ENCODE results near the gene LRRC32.

LRRC32 gene

GRCh38 chr11:76717369-76717768, 46.8 kb upstream of the LRRC32 start:
- Histone ChIP-seq H2AFZ (ENCODE audit: low read depth) (no peak overlapping the region), H3K9ac (no peak overlapping the region), H4K20me1 (ENCODE audit: insufficient read depth) (no peaks in the 10 kb centered on the region), H3K4me1 (ENCODE audit: low read depth, poor library complexity, severe bottlenecking) (no peaks in the 10 kb centered on the region), H3K4me3 (IDR thresholded peaks at IDR 0.05; ENCODE audit: insufficient read depth, low read depth, low read length) (no peak overlapping the region), H3K27me3 (ENCODE audit: insufficient read depth, low read depth) (no peaks in the 10 kb centered on the region), H3K4me2 (no peak overlapping the region), H3K27ac (no peak overlapping the region), H3K36me3 (ENCODE audit: insufficient read depth) (no peaks in the 10 kb centered on the region), H3K79me2 (ENCODE audit: insufficient read depth, low read depth) (no peaks in the 10 kb centered on the region)
- no peak for TF ChIP-seq CTCF (conservative IDR thresholded peaks at IDR 0.05; ENCODE audit: low read depth, low read length)

- H3K27me3 ChIP-seq (ENCODE audit: insufficient read depth, low read depth) = no peaks in the 10 kb centered on the region
- H2AFZ ChIP-seq (ENCODE audit: low read depth) = no peak overlapping the region
- no peaks in the 10 kb centered on the region for H3K79me2 ChIP-seq (ENCODE audit: insufficient read depth, low read depth)
- no peaks in the 10 kb centered on the region for H4K20me1 ChIP-seq (ENCODE audit: insufficient read depth)
- no peak overlapping the region for H3K27ac ChIP-seq
- H3K9ac ChIP-seq = no peak overlapping the region
- TF ChIP-seq CTCF (conservative IDR thresholded peaks at IDR 0.05; ENCODE audit: low read depth, low read length) = no peak
- H3K4me2 ChIP-seq = no peak overlapping the region
- no peaks in the 10 kb centered on the region for H3K36me3 ChIP-seq (ENCODE audit: insufficient read depth)
- no peak overlapping the region for H3K4me3 ChIP-seq (IDR thresholded peaks at IDR 0.05; ENCODE audit: insufficient read depth, low read depth, low read length)
- H3K4me1 ChIP-seq (ENCODE audit: low read depth, poor library complexity, severe bottlenecking) = no peaks in the 10 kb centered on the region
Observed at GRCh38 chr11:76716268-76716667, 45.7 kb upstream of the LRRC32 start.

- no peak overlapping the region for H3K4me3 ChIP-seq (IDR thresholded peaks at IDR 0.05; ENCODE audit: insufficient read depth, low read depth, low read length)
- no peaks in the 10 kb centered on the region for H3K27me3 ChIP-seq (ENCODE audit: insufficient read depth, low read depth)
- no peaks in the 10 kb centered on the region for H3K79me2 ChIP-seq (ENCODE audit: insufficient read depth, low read depth)
- H2AFZ ChIP-seq (ENCODE audit: low read depth) = no peak overlapping the region
- no peak overlapping the region for H3K27ac ChIP-seq
- TF ChIP-seq CTCF (conservative IDR thresholded peaks at IDR 0.05; ENCODE audit: low read depth, low read length) = no peak
- no peaks in the 10 kb centered on the region for H3K36me3 ChIP-seq (ENCODE audit: insufficient read depth)
- H3K4me1 ChIP-seq (ENCODE audit: low read depth, poor library complexity, severe bottlenecking) = no peaks in the 10 kb centered on the region
- no peak overlapping the region for H3K9ac ChIP-seq
- H3K4me2 ChIP-seq = no peak overlapping the region
- H4K20me1 ChIP-seq (ENCODE audit: insufficient read depth) = no peaks in the 10 kb centered on the region
Observed at GRCh38 chr11:76714493-76714892, 43.9 kb upstream of the LRRC32 start.

- H4K20me1 ChIP-seq (ENCODE audit: insufficient read depth) = no peaks in the 10 kb centered on the region
- H3K36me3 ChIP-seq (ENCODE audit: insufficient read depth) = no peaks in the 10 kb centered on the region
- no peaks in the 10 kb centered on the region for H3K27me3 ChIP-seq (ENCODE audit: insufficient read depth, low read depth)
- H3K79me2 ChIP-seq (ENCODE audit: insufficient read depth, low read depth) = no peaks in the 10 kb centered on the region
- no peak overlapping the region for H3K9ac ChIP-seq
- H3K27ac ChIP-seq = no peak overlapping the region
- no peak overlapping the region for H3K4me3 ChIP-seq (IDR thresholded peaks at IDR 0.05; ENCODE audit: insufficient read depth, low read depth, low read length)
- no peak for TF ChIP-seq CTCF (conservative IDR thresholded peaks at IDR 0.05; ENCODE audit: low read depth, low read length)
- H3K4me1 ChIP-seq (ENCODE audit: low read depth, poor library complexity, severe bottlenecking) = no peaks in the 10 kb centered on the region
- no peak overlapping the region for H3K4me2 ChIP-seq
- no peak overlapping the region for H2AFZ ChIP-seq (ENCODE audit: low read depth)
Observed at GRCh38 chr11:76713499-76713898, 43.0 kb upstream of the LRRC32 start.

- no peaks in the 10 kb centered on the region for H3K4me1 ChIP-seq (ENCODE audit: low read depth, poor library complexity, severe bottlenecking)
- H3K4me3 ChIP-seq (IDR thresholded peaks at IDR 0.05; ENCODE audit: insufficient read depth, low read depth, low read length) = no peak overlapping the region
- no peaks in the 10 kb centered on the region for H3K79me2 ChIP-seq (ENCODE audit: insufficient read depth, low read depth)
- TF ChIP-seq CTCF (conservative IDR thresholded peaks at IDR 0.05; ENCODE audit: low read depth, low read length) = no peak
- H3K36me3 ChIP-seq (ENCODE audit: insufficient read depth) = no peaks in the 10 kb centered on the region
- no peak overlapping the region for H3K9ac ChIP-seq
- no peak overlapping the region for H2AFZ ChIP-seq (ENCODE audit: low read depth)
- no peaks in the 10 kb centered on the region for H4K20me1 ChIP-seq (ENCODE audit: insufficient read depth)
- no peaks in the 10 kb centered on the region for H3K27me3 ChIP-seq (ENCODE audit: insufficient read depth, low read depth)
- H3K4me2 ChIP-seq = no peak overlapping the region
- no peak overlapping the region for H3K27ac ChIP-seq
Observed at GRCh38 chr11:76712125-76712524, 41.6 kb upstream of the LRRC32 start.

Measured in KMS-11 (cell line).